KG1 (cell line): ENCODE data around the gene CCDC174.

ENCODE experiments used
- DNase-seq: peaks from one replicate; lab custom pipeline; 2025; lab: John Stamatoyannopoulos, UW

Gene CCDC174

GRCh38 chr3:14625443-14625842, 26.1 kb upstream of the CCDC174 start:
- no peak for DNase-seq

- no peak for DNase-seq
Observed at GRCh38 chr3:14627815-14628214, 23.7 kb upstream of the CCDC174 start.

DNA sequence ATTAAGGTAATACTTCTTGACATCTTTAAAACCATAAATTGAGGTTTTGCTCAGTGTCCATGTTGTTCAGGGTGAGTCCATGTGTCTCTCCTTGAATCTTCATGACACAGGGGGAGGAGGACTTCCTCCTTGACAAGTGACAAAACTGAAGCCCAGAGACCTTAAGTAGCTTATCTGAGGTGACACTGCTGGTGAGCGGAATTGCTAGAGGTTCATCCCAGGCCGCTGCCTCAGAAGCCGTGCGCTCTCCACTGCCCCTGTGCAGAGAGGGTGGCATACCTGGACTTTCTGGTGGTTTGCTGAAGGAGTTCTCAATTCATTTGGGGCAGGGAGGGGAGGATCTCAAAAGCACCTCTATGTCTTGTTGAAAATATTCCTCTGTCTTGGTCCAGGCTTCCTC, 23.2 kb upstream of the CCDC174 start:
- no peak for DNase-seq

DNA sequence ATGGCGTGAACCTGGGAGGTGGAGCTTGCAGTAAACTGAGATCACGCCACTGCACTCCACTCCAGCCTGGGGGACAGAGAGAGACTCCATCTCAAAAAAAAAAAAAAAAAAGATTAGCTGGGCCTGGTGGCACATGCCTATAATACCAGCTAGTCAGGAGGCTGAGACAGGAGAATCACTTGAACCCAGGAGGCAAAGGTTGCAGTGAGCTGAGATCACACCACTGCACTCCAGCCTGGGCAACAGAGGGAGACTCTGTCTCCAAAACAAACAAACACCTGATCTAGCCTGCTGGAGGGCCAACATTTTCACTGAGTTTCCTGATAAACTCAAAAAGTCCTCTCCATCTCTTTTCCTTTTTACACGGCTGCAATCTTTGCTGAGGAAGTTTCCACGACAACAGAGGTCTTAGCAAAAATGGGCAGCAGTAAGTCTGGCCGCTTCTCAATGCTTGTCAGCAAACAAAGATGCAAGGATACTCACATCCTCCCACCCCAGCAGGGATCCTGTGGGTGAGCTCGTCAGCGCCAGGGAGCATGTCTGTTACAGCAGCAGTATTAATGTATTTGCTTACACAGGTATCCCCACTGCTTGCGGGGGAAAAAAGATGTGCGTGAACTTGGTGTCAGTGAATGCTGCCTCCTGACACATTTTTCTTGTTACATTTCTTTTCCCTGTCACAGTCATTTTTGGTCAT, 21.0 kb upstream of the CCDC174 start:
- DNase-seq = no peak

- DNase-seq = no peak
Observed at GRCh38 chr3:14631101-14631497, 20.5 kb upstream of the CCDC174 start.

DNA sequence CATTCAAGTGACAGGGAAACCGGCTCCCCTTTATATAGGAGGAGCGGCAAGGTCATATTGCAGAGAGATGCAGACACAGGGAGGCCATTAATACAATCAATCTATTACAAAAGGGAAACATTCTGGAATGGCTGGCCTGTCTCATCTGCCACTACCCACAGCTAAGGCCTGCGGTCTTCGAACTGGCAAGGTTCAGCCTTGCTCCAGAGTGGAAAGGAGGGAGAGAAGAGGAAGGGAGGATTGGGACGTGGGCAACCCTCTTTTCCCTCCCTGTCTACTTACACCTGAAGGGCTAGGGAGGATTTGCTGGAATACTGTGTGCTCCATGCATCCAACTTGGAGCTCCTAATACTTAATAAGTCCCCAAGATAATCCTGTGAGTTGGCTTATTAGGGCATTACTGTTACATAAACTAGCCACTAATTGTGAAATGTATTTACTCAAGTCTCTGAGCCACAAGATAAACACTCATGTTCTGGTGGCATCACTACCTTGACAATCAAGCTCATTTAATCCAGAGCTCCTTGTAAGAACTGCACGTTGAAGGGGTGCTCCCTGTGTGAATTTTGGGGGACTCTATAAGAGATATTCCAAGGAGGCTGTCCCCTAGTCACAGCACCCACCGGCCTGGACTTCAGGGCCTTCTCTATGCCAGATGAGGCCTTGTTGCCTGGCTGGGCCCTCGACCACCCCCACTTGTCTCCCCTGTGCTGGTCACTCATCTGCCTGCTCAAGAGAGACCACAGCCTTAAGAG, 19.7 kb upstream of the CCDC174 start:
- no peak for DNase-seq

DNA sequence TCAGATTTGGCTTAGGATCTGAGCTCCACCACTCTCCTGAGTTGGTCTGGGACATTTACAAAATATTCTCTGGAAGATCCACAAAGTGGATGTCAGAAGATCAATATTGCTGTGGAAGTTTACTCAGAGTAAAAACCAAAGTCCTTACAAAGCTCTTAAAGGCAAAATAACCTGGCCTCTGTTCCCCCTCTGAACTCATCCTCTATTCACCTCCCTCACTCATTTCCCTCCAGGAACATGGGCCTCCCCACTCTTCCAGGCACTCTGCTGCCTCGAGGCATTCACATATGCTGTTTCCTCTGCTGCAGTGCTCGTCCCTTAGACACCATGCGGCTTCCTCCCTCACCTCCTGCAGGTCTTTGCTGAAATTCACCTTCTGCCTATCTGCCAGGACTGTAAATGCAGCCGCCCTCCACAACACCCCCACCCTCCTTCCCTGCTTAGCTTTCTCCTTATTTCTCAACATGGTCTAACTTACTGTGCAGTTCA, 19.1 kb upstream of the CCDC174 start:
- DNase-seq = no peak

DNA sequence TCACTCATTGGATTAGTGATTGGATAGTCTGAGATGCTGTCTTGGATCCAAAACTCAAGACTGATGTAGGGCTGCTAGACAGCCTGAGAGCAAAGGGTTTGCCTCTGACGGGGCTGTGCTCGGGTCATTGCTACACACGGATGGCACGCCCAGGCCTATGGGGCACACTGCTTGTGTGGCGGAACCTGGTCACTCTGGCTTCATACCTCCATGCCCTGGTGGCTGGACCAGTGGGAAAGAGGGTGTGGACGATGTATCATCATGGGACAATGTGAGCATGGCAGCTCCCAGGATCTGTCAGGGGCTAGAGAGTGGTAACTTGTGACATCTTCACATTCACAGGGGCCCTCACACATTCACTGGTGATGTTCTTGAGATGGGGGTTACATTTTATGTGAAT, 18.1 kb upstream of the CCDC174 start:
- DNase-seq = no peak

DNA sequence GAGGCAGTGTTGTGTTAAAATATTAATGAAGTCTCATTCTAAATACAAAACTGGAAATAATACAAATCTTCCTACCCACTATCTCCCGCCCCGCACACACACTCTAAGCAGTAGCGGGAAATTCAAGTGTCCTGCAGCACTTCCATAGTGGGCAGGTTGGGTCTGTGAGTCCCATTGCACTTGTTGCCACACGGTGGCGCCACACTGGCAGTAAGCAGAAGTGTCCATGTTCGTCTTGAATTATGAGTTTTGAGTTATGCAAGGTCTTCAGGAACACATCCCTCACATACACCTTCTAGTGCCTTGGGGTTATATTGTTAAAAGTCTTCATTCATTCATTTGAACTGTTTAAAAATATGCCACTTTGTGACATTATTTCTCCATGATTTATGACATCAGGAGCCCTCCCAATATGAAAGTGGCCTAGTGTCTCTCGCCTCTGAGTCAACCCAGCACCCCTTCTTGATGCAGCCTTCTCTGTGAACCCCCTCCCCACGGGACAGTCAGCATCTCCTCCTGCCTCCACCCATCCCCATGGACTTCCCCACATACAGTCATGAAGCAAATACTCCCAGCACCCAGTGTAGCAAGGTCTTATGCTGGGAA, 17.6 kb upstream of the CCDC174 start:
- peak; percentile 46 for DNase-seq

DNA sequence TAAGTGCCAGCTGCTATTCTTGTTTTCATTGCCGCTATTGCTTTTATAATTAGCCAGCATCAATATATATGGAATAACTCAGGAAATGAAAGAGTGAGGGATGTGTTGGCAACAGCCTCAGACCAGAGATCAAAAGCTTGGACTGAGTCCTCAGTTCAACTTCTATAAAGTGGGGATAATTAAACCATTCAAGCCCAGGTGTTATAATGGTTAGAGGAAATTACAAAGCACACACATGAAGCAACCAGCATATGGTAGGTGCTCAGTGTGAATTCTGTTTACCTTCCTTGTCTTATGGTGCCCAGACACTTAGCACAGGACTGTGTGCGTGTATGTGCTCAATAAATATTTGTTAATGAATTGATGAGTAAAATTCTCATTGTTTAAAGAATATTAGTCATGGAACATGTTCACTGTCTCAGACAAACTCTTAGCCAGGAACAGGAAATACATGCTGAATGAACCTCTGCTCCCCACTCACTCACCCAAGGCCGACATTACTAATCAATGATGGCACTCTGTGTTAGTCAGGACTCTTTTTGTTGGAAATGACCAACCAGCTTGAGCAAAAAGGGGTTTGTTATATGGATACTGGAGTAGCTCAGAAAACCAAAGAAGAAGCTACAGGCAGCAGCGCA, 16.7 kb upstream of the CCDC174 start:
- DNase-seq = no peak

- no peak for DNase-seq
Observed at GRCh38 chr3:14636496-14637087, 15.0 kb upstream of the CCDC174 start.

- DNase-seq = no peak
Observed at GRCh38 chr3:14640157-14640562, 11.4 kb upstream of the CCDC174 start.

- no peak for DNase-seq
Observed at GRCh38 chr3:14640734-14641133, 10.8 kb upstream of the CCDC174 start.

GRCh38 chr3:14641346-14641745, 10.2 kb upstream of the CCDC174 start:
- DNase-seq = no peak

- DNase-seq = no peak
Observed at GRCh38 chr3:14645453-14645852, 6.1 kb upstream of the CCDC174 start.

GRCh38 chr3:14646131-14646573, 5.4 kb upstream of the CCDC174 start:
- no peak for DNase-seq

GRCh38 chr3:14646589-14647413, 4.8 kb upstream of the CCDC174 start:
- no peak for DNase-seq

- no peak for DNase-seq
Observed at GRCh38 chr3:14647976-14648955, 3.3 kb upstream of the CCDC174 start.

- DNase-seq = no peak
Observed at GRCh38 chr3:14649466-14649865, 2.1 kb upstream of the CCDC174 start.

GRCh38 chr3:14650193-14650592, 1.4 kb upstream of the CCDC174 start:
- DNase-seq = no peak
